ENCODE data around the gene OR13C2. TPM values are rescaled to one million over a fixed set of nuclear protein-coding genes. Genes with fewer than 3 reads are reported as not detected.
"Not testable (repeated sequence)": the region's sequence is repeated elsewhere in the genome, so short reads cannot be mapped to it uniquely, and the experiment has no call there.

The OR13C2 gene
- not detected for polyA plus RNA-seq

GRCh38 chr9:104605527-104605926 lies at the start of gene OR13C2:
OR13C2 (minus strand) TSS chr9:104605627; CDS start chr9:104605627, 0 bp downstream.
- H3K27ac ChIP-seq (ENCODE audit: low read depth in 2 of 2, low read length in 1 of 2): not testable (repeated sequence)

DNA sequence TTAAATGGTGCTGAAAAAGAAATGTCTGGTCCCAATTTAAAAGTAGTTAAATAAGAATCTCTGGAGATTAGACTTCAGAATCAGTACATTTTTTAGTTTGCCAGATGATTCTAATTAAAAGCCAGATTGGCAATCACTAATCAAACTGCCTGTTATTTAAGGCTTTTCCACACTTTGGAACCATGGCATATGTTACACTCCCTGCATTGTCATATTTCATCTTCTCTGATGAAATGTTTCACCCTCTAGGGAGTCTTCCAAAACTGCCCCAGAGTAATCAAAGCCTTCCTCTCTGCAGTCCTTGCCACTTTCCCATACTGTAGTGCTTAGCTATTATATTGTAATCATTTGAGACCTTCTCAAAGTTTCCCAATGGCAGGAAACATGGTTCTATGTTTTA lies 30.0 kb upstream of the OR13C2 start:
- H3K4me3 ChIP-seq (ENCODE audit: low read depth in 1 of 2, low read length in 2 of 2): no peak overlapping the region
- no peaks in the 10 kb centered on the region for H3K36me3 ChIP-seq (ENCODE audit: control insufficient read depth in 2 of 2, insufficient read depth in 2 of 2, low read length in 1 of 2)
- no peaks in the 10 kb centered on the region for H3K4me1 ChIP-seq (ENCODE audit: control insufficient read depth in 2 of 2, insufficient read depth in 2 of 2, low read length in 1 of 2)
- H3K27me3 ChIP-seq (ENCODE audit: control insufficient read depth in 1 of 2, insufficient read depth in 2 of 2, low read length in 2 of 2): no peaks in the 10 kb centered on the region
- no peak overlapping the region for H3K27ac ChIP-seq (ENCODE audit: low read depth in 2 of 2, low read length in 1 of 2)
- H3K9me3 ChIP-seq (ENCODE audit: control insufficient read depth in 2 of 2, insufficient read depth in 1 of 2, low read depth in 1 of 2, low read length in 1 of 2): peaks cover 7 to 13% of the 10 kb centered on the region in 2 donors

More at GRCh38 chr9:104605527-104605926, at the start of gene OR13C2:
- WGBS, 2 donors: 54 to 58% methylated on average over 1 of the region's 1 CpG
- not testable (repeated sequence) for H3K9me3 ChIP-seq (ENCODE audit: control insufficient read depth in 2 of 2, insufficient read depth in 1 of 2, low read depth in 1 of 2, low read length in 1 of 2); H3K27me3 ChIP-seq (ENCODE audit: control insufficient read depth in 1 of 2, insufficient read depth in 2 of 2, low read length in 2 of 2); H3K4me1 ChIP-seq (ENCODE audit: control insufficient read depth in 2 of 2, insufficient read depth in 2 of 2, low read length in 1 of 2); H3K4me3 ChIP-seq (ENCODE audit: low read depth in 1 of 2, low read length in 2 of 2); H3K36me3 ChIP-seq (ENCODE audit: control insufficient read depth in 2 of 2, insufficient read depth in 2 of 2, low read length in 1 of 2)

DNA sequence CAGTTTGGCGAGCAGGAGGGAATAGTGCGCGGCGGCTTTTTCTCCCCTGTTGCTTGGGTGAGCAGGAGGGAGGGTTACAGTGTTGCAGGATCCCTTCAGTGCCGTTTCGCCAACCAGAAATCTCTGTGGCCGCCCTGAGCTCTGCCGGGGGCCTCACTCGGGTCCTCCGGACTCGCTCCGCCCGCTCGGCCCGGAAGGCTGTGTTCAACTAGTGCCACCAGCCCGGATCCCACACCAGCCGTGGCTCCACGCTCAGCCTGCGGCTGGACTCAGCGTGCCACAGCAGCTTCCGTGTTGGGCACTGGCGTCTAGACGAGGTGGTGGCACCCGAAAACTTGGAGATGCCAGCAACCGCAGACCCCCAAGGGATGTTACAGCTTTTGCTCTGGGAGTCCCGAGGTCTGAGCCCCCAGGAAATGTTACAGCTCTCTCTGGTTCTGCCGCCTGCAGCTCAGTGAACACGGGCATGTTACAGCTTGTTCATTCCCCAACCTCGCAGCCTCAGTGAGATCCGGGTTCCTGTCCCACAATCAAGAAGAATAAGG lies 28.6 kb upstream of the OR13C2 start:
- no peaks in the 10 kb centered on the region for H3K36me3 ChIP-seq (ENCODE audit: control insufficient read depth in 2 of 2, insufficient read depth in 2 of 2, low read length in 1 of 2)
- H3K27me3 ChIP-seq (ENCODE audit: control insufficient read depth in 1 of 2, insufficient read depth in 2 of 2, low read length in 2 of 2): no peaks in the 10 kb centered on the region
- no peak overlapping the region for H3K27ac ChIP-seq (ENCODE audit: low read depth in 2 of 2, low read length in 1 of 2)
- H3K4me3 ChIP-seq (ENCODE audit: low read depth in 1 of 2, low read length in 2 of 2): no peak overlapping the region
- 94 to 96% methylated on average over 30 of the region's 30 CpGs for WGBS, 2 donors
- peaks cover 7 to 13% of the 10 kb centered on the region in 2 donors for H3K9me3 ChIP-seq (ENCODE audit: control insufficient read depth in 2 of 2, insufficient read depth in 1 of 2, low read depth in 1 of 2, low read length in 1 of 2)
- H3K4me1 ChIP-seq (ENCODE audit: control insufficient read depth in 2 of 2, insufficient read depth in 2 of 2, low read length in 1 of 2): no peaks in the 10 kb centered on the region

- not testable (repeated sequence) for H3K27me3 ChIP-seq (ENCODE audit: control insufficient read depth in 1 of 2, insufficient read depth in 2 of 2, low read length in 2 of 2); H3K9me3 ChIP-seq (ENCODE audit: control insufficient read depth in 2 of 2, insufficient read depth in 1 of 2, low read depth in 1 of 2, low read length in 1 of 2)
Observed at GRCh38 chr9:104625964-104626363, 20.5 kb upstream of the OR13C2 start.

GRCh38 chr9:104618104-104618503 lies 12.7 kb upstream of the OR13C2 start, which contains the start of gene OR13C9:
OR13C9 (minus strand) TSS chr9:104618204; CDS start chr9:104618204, 0 bp downstream.
- no peaks in the 10 kb centered on the region for H3K4me1 ChIP-seq (ENCODE audit: control insufficient read depth in 2 of 2, insufficient read depth in 2 of 2, low read length in 1 of 2)
- H3K9me3 ChIP-seq (ENCODE audit: control insufficient read depth in 2 of 2, insufficient read depth in 1 of 2, low read depth in 1 of 2, low read length in 1 of 2): no peaks in the 10 kb centered on the region
- 68 to 74% methylated on average over 2 of the region's 2 CpGs for WGBS, 2 donors
- no peak within 1 kb of the TSS for H3K4me3 ChIP-seq (ENCODE audit: low read depth in 1 of 2, low read length in 2 of 2)
- no peak within 1 kb of the TSS for H3K27ac ChIP-seq (ENCODE audit: low read depth in 2 of 2, low read length in 1 of 2)
- H3K36me3 ChIP-seq (ENCODE audit: control insufficient read depth in 2 of 2, insufficient read depth in 2 of 2, low read length in 1 of 2): no peaks in the 10 kb centered on the region
- no peaks in the 10 kb centered on the region for H3K27me3 ChIP-seq (ENCODE audit: control insufficient read depth in 1 of 2, insufficient read depth in 2 of 2, low read length in 2 of 2)

More at GRCh38 chr9:104625964-104626363, 20.5 kb upstream of the OR13C2 start:
- not testable (repeated sequence) for H3K4me3 ChIP-seq (ENCODE audit: low read depth in 1 of 2, low read length in 2 of 2); H3K4me1 ChIP-seq (ENCODE audit: control insufficient read depth in 2 of 2, insufficient read depth in 2 of 2, low read length in 1 of 2); H3K27ac ChIP-seq (ENCODE audit: low read depth in 2 of 2, low read length in 1 of 2); H3K36me3 ChIP-seq (ENCODE audit: control insufficient read depth in 2 of 2, insufficient read depth in 2 of 2, low read length in 1 of 2)

GRCh38 chr9:104617418-104617817 lies 12.0 kb upstream of the OR13C2 start:
- Histone ChIP-seq H3K36me3 (ENCODE audit: control insufficient read depth in 2 of 2, insufficient read depth in 2 of 2, low read length in 1 of 2) (no peaks in the 10 kb centered on the region), H3K9me3 (ENCODE audit: control insufficient read depth in 2 of 2, insufficient read depth in 1 of 2, low read depth in 1 of 2, low read length in 1 of 2) (no peaks in the 10 kb centered on the region), H3K27ac (ENCODE audit: low read depth in 2 of 2, low read length in 1 of 2) (no peak overlapping the region), H3K4me1 (ENCODE audit: control insufficient read depth in 2 of 2, insufficient read depth in 2 of 2, low read length in 1 of 2) (no peaks in the 10 kb centered on the region), H3K27me3 (ENCODE audit: control insufficient read depth in 1 of 2, insufficient read depth in 2 of 2, low read length in 2 of 2) (no peaks in the 10 kb centered on the region), H3K4me3 (ENCODE audit: low read depth in 1 of 2, low read length in 2 of 2) (no peak overlapping the region)

DNA sequence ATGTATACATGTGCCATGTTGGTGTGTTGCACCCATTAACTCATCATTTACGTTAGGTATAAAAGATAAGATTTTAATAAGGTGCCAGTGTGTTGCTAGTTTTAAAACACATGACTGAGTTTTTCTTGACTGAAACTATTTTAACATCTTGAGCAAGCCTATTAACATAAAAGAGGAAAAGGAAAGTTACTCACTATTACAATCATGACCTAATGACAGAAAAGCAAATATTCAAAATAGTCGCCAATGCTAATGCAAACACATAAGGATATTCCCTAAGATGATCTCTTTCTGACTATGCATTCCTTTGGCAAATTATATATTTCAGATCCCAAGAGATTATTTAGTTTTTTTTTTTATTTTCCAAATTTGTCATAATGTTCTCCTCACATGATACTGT lies 5.8 kb upstream of the OR13C2 start:
- Histone ChIP-seq H3K36me3 (ENCODE audit: control insufficient read depth in 2 of 2, insufficient read depth in 2 of 2, low read length in 1 of 2) (no peaks in the 10 kb centered on the region), H3K4me3 (ENCODE audit: low read depth in 1 of 2, low read length in 2 of 2) (no peak overlapping the region), H3K9me3 (ENCODE audit: control insufficient read depth in 2 of 2, insufficient read depth in 1 of 2, low read depth in 1 of 2, low read length in 1 of 2) (no peaks in the 10 kb centered on the region), H3K27me3 (ENCODE audit: control insufficient read depth in 1 of 2, insufficient read depth in 2 of 2, low read length in 2 of 2) (no peaks in the 10 kb centered on the region), H3K4me1 (ENCODE audit: control insufficient read depth in 2 of 2, insufficient read depth in 2 of 2, low read length in 1 of 2) (no peaks in the 10 kb centered on the region), H3K27ac (ENCODE audit: low read depth in 2 of 2, low read length in 1 of 2) (no peak overlapping the region)
- 63 to 70% methylated on average over 2 of the region's 2 CpGs for WGBS, 2 donors

DNA sequence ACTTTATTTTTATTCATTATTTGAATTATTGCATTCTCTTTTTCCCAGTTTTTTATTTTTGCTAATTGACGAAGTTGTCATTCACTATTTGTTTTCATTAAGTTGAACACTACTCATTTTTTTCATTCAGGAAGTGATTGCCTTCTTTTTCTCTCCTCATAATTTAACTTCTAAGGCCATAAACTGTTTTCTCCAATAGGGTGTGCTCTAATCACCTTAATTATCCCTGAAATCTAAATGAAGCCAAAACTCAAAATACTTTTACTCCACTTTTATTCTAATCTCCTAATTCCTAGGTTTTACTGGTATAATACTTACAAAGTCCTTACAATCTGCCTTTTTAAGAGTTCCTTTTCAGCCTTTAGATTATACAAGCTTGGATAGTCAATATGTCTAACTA lies 2.9 kb upstream of the OR13C2 start:
- Histone ChIP-seq H3K4me3 (ENCODE audit: low read depth in 1 of 2, low read length in 2 of 2) (no peak overlapping the region), H3K27me3 (ENCODE audit: control insufficient read depth in 1 of 2, insufficient read depth in 2 of 2, low read length in 2 of 2) (no peaks in the 10 kb centered on the region), H3K9me3 (ENCODE audit: control insufficient read depth in 2 of 2, insufficient read depth in 1 of 2, low read depth in 1 of 2, low read length in 1 of 2) (no peaks in the 10 kb centered on the region), H3K27ac (ENCODE audit: low read depth in 2 of 2, low read length in 1 of 2) (no peak overlapping the region), H3K36me3 (ENCODE audit: control insufficient read depth in 2 of 2, insufficient read depth in 2 of 2, low read length in 1 of 2) (no peaks in the 10 kb centered on the region), H3K4me1 (ENCODE audit: control insufficient read depth in 2 of 2, insufficient read depth in 2 of 2, low read length in 1 of 2) (no peaks in the 10 kb centered on the region)
- 18 to 39% methylated on average over 1 of the region's 1 CpG for WGBS, 2 donors

DNA sequence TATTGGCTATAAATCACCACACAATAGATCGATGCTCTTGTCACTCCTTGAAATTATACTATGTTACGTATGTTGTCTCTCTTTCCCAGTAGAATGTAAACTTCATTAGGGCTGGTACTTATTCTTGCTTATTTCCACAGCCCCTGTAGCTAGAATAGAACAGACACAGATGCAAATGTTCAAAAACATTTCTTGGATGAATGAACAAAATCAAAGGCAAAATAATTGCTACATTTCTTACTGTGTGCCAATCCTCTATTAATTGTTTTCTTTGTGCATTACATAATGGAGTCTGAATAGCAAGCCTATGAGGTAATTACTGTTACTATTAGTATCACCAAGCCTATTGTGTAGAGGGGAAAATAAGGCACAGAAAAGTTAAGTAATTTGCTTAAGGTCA lies 725 bp upstream of the OR13C2 start:
- H3K27ac ChIP-seq (ENCODE audit: low read depth in 2 of 2, low read length in 1 of 2): no peak overlapping the region

GRCh38 chr9:104604801-104605200 lies 626 bp downstream of the OR13C2 start:
- Histone ChIP-seq H3K27me3 (ENCODE audit: control insufficient read depth in 1 of 2, insufficient read depth in 2 of 2, low read length in 2 of 2) (no peaks in the 10 kb centered on the region), H3K27ac (ENCODE audit: low read depth in 2 of 2, low read length in 1 of 2) (no peak overlapping the region), H3K9me3 (ENCODE audit: control insufficient read depth in 2 of 2, insufficient read depth in 1 of 2, low read depth in 1 of 2, low read length in 1 of 2) (no peaks in the 10 kb centered on the region), H3K36me3 (ENCODE audit: control insufficient read depth in 2 of 2, insufficient read depth in 2 of 2, low read length in 1 of 2) (no peaks in the 10 kb centered on the region), H3K4me3 (ENCODE audit: low read depth in 1 of 2, low read length in 2 of 2) (no peak overlapping the region), H3K4me1 (ENCODE audit: control insufficient read depth in 2 of 2, insufficient read depth in 2 of 2, low read length in 1 of 2) (no peaks in the 10 kb centered on the region)
- WGBS, 2 donors: 70 to 74% methylated on average over 3 of the region's 3 CpGs

More for the DNA sequence above, 725 bp upstream of the OR13C2 start:
- WGBS, 2 donors: 70 to 76% methylated on average over 2 of the region's 2 CpGs
- Histone ChIP-seq H3K4me1 (ENCODE audit: control insufficient read depth in 2 of 2, insufficient read depth in 2 of 2, low read length in 1 of 2) (no peaks in the 10 kb centered on the region), H3K4me3 (ENCODE audit: low read depth in 1 of 2, low read length in 2 of 2) (no peak overlapping the region), H3K27me3 (ENCODE audit: control insufficient read depth in 1 of 2, insufficient read depth in 2 of 2, low read length in 2 of 2) (no peaks in the 10 kb centered on the region), H3K36me3 (ENCODE audit: control insufficient read depth in 2 of 2, insufficient read depth in 2 of 2, low read length in 1 of 2) (no peaks in the 10 kb centered on the region), H3K9me3 (ENCODE audit: control insufficient read depth in 2 of 2, insufficient read depth in 1 of 2, low read depth in 1 of 2, low read length in 1 of 2) (no peaks in the 10 kb centered on the region)

All from esophagus (tissue), 2 donors.